ENCODE results near the gene BRIP1.

GRCh38 chr17:61669522-61669921 lies 193.8 kb downstream of the BRIP1 start:
- TF ChIP-seq, protein P1, sequence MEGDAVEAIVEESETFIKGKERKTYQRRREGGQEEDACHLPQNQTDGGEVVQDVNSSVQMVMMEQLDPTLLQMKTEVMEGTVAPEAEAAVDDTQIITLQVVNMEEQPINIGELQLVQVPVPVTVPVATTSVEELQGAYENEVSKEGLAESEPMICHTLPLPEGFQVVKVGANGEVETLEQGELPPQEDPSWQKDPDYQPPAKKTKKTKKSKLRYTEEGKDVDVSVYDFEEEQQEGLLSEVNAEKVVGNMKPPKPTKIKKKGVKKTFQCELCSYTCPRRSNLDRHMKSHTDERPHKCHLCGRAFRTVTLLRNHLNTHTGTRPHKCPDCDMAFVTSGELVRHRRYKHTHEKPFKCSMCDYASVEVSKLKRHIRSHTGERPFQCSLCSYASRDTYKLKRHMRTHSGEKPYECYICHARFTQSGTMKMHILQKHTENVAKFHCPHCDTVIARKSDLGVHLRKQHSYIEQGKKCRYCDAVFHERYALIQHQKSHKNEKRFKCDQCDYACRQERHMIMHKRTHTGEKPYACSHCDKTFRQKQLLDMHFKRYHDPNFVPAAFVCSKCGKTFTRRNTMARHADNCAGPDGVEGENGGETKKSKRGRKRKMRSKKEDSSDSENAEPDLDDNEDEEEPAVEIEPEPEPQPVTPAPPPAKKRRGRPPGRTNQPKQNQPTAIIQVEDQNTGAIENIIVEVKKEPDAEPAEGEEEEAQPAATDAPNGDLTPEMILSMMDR (IDR thresholded peaks at IDR 0.05; ENCODE audit: insufficient read depth, low read depth, low read length) = no peak
- no peak for TF ChIP-seq EZH2 (IDR thresholded peaks at IDR 0.05; ENCODE audit: insufficient read depth, low read length)
